ENCODE results near the gene UTP25. TPM values are rescaled to one million over a fixed set of nuclear protein-coding genes. Genes with fewer than 3 reads are reported as not detected.

The UTP25 gene
- total RNA-seq, 1 experiment from 2014 or later = 4.8 TPM

GRCh38 chr1:209785592-209785991 lies 42.2 kb upstream of the UTP25 start:
- no peak for ATAC-seq
- POLR2A ChIA-PET = no interaction called here
- Mint-ChIP-seq H3K27me3 (ENCODE audit: low read depth) (peaks cover 6% of the 10 kb centered on the region), H3K4me1 (peaks cover 15% of the 10 kb centered on the region; the same call in 1 of the 2 replicates), H3K4me3 (no peak overlapping the region), H3K9me3 (peaks cover 7% of the 10 kb centered on the region), H3K36me3 (peaks cover 20% of the 10 kb centered on the region), H3K27ac (no peak overlapping the region)
- no peak for DNase-seq (ENCODE audit: low spot score)
- CTCF ChIA-PET = interaction anchor here (1.6 kb wide), 1 partner anchor 20 kb away, joined by 6 read pairs; the partner anchor contains the start of gene IRF6
- no peak for TF ChIP-seq ETV6 (CRISPR knock-in tag; IDR thresholded peaks at IDR 0.05)
- TF ChIP-seq ZNF263 (CRISPR knock-in tag; IDR thresholded peaks at IDR 0.05; ENCODE audit: low read depth) = no peak
- no peak for TF ChIP-seq ATF2 (CRISPR knock-in tag; IDR thresholded peaks at IDR 0.05; ENCODE audit: borderline replicate concordance, low read depth)
- TF ChIP-seq NR3C1 (CRISPR knock-in tag; conservative IDR thresholded peaks at IDR 0.05; ENCODE audit: low read depth) = no peak
- TF ChIP-seq JAZF1 (CRISPR knock-in tag; IDR thresholded peaks at IDR 0.05) = no peak
- TF ChIP-seq E2F5 (CRISPR knock-in tag; IDR thresholded peaks at IDR 0.05) = no peak
- no peak for TF ChIP-seq ZNF219 (CRISPR knock-in tag; IDR thresholded peaks at IDR 0.05; ENCODE audit: borderline replicate concordance)
- no peak for TF ChIP-seq AR (CRISPR knock-in tag; IDR thresholded peaks at IDR 0.05)
- TF ChIP-seq E2F1 (CRISPR knock-in tag; IDR thresholded peaks at IDR 0.05) = no peak
- no peak for TF ChIP-seq E2F4 (CRISPR knock-in tag; IDR thresholded peaks at IDR 0.05; ENCODE audit: borderline replicate concordance, low read depth)
- TF ChIP-seq ZSCAN18 (CRISPR knock-in tag; IDR thresholded peaks at IDR 0.05) = no peak
- no peak for TF ChIP-seq ZNF416 (CRISPR knock-in tag; IDR thresholded peaks at IDR 0.05)
- no peak for TF ChIP-seq GABPB1 (CRISPR knock-in tag; IDR thresholded peaks at IDR 0.05)
- TF ChIP-seq ZNF317 (CRISPR knock-in tag; IDR thresholded peaks at IDR 0.05; ENCODE audit: borderline replicate concordance, low read depth) = no peak
- no peak for TF ChIP-seq MYBL2 (CRISPR knock-in tag; IDR thresholded peaks at IDR 0.05)

GRCh38 chr1:209786146-209786545 lies 41.6 kb upstream of the UTP25 start:
- peaks cover 6% of the 10 kb centered on the region for H3K27me3 Mint-ChIP-seq (ENCODE audit: low read depth)
- H3K9me3 Mint-ChIP-seq = peaks cover 7% of the 10 kb centered on the region
- H3K27ac Mint-ChIP-seq = no peak overlapping the region
- H3K4me3 Mint-ChIP-seq = no peak overlapping the region
- ATAC-seq (no peak), DNase-seq (ENCODE audit: low spot score) (no peak)
- H3K4me1 Mint-ChIP-seq = peaks cover 15% of the 10 kb centered on the region; the same call in 1 of the 2 replicates
- peaks cover 26% of the 10 kb centered on the region for H3K36me3 Mint-ChIP-seq
- ChIA-PET POLR2A (no interaction called here), CTCF (no interaction called here)
- TF ChIP-seq TCF7 (CRISPR knock-in tag; IDR thresholded peaks at IDR 0.05; ENCODE audit: low read depth) (no peak), EMX1 (CRISPR knock-in tag; IDR thresholded peaks at IDR 0.05) (no peak), CDX4 (CRISPR knock-in tag; IDR thresholded peaks at IDR 0.05; ENCODE audit: borderline replicate concordance) (no peak), ZNF423 (CRISPR knock-in tag; IDR thresholded peaks at IDR 0.05) (no peak), NFATC4 (CRISPR knock-in tag; IDR thresholded peaks at IDR 0.05) (no peak), KAT7 (CRISPR knock-in tag; IDR thresholded peaks at IDR 0.05; ENCODE audit: borderline replicate concordance) (no peak), NFE2L1 (CRISPR knock-in tag; IDR thresholded peaks at IDR 0.05) (no peak), ATF2 (CRISPR knock-in tag; IDR thresholded peaks at IDR 0.05; ENCODE audit: borderline replicate concordance, low read depth) (no peak), PREB (CRISPR knock-in tag; IDR thresholded peaks at IDR 0.05; ENCODE audit: borderline replicate concordance) (no peak), MYBL2 (CRISPR knock-in tag; IDR thresholded peaks at IDR 0.05) (no peak)
